ENCODE data around the gene TMEM119. TPM values are rescaled to one million over a fixed set of nuclear protein-coding genes. Genes with fewer than 3 reads are reported as not detected.
A peak's percentile ranks its signal among the peaks of the same experiment; 100 is the strongest.

Gene TMEM119
- total RNA-seq, 3 donors from 2014 or later: 12.1 to 21.0 (median 12.5) TPM

GRCh38 chr12:108616941-108617858 is 19.3 kb upstream of the TMEM119 start:
- Histone ChIP-seq H3K36me3 (no peaks in the 10 kb centered on the region), H3K27ac (peak overlapping the region in 1 of 2 donors; percentile 5), H3K9me3 (no peaks in the 10 kb centered on the region), H3K4me1 (no peaks in the 10 kb centered on the region), H3K4me3 (no peak overlapping the region), H3K27me3 (no peaks in the 10 kb centered on the region)
- no peak for TF ChIP-seq POLR2A (IDR thresholded peaks at IDR 0.05)
- no peak for TF ChIP-seq POLR2AphosphoS5 (IDR thresholded peaks at IDR 0.05)
- TF ChIP-seq, protein P1, sequence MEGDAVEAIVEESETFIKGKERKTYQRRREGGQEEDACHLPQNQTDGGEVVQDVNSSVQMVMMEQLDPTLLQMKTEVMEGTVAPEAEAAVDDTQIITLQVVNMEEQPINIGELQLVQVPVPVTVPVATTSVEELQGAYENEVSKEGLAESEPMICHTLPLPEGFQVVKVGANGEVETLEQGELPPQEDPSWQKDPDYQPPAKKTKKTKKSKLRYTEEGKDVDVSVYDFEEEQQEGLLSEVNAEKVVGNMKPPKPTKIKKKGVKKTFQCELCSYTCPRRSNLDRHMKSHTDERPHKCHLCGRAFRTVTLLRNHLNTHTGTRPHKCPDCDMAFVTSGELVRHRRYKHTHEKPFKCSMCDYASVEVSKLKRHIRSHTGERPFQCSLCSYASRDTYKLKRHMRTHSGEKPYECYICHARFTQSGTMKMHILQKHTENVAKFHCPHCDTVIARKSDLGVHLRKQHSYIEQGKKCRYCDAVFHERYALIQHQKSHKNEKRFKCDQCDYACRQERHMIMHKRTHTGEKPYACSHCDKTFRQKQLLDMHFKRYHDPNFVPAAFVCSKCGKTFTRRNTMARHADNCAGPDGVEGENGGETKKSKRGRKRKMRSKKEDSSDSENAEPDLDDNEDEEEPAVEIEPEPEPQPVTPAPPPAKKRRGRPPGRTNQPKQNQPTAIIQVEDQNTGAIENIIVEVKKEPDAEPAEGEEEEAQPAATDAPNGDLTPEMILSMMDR (IDR thresholded peaks at IDR 0.05): no peak
- intact Hi-C loops (cut with DNase I; ENCODE audit: low total_unique reads): loop anchor here (5.0 kb wide), 1 partner anchor 50 kb away; no protein-coding TSS in a partner anchor
- no peak for DNase-seq (ENCODE audit: low spot score in 2 of 2)

GRCh38 chr12:108616359-108616758 is 18.5 kb upstream of the TMEM119 start:
- intact Hi-C loops (cut with DNase I; ENCODE audit: low total_unique reads): loop anchor here (5.0 kb wide), 1 partner anchor 49 kb away; no protein-coding TSS in a partner anchor

DNA sequence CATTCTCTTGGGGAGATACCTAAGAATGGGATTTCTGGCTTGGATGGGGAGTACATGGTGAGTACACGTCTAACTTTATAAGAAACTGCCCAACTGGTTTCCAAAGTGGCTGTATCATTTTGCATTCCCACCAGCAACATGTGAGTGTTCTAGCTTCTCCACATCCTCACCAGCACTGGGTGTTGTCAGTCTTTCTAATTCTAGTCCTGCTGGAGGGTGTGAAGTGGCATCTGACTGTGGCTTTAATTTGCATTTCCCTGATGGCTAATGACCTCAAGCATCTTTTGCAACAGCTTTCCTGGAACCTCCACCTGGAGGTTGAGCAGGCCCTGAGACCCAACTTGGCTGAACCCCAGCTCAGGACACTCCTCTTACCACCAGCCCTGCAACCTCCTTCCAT is 18.0 kb upstream of the TMEM119 start:
- TF ChIP-seq POLR2AphosphoS5 (IDR thresholded peaks at IDR 0.05) (no peak), POLR2A (IDR thresholded peaks at IDR 0.05) (no peak)
- TF ChIP-seq, protein P1 (IDR thresholded peaks at IDR 0.05): no peak
- no peaks in the 10 kb centered on the region for H3K36me3 ChIP-seq
- no peaks in the 10 kb centered on the region for H3K4me1 ChIP-seq
- no peak overlapping the region for H3K27ac ChIP-seq
- no peak overlapping the region for H3K4me3 ChIP-seq
- DNase-seq (ENCODE audit: low spot score in 2 of 2): no peak
- intact Hi-C loops (cut with DNase I; ENCODE audit: low total_unique reads): loop anchor here (5.0 kb wide), 1 partner anchor 49 kb away; no protein-coding TSS in a partner anchor
- no peaks in the 10 kb centered on the region for H3K27me3 ChIP-seq
- no peaks in the 10 kb centered on the region for H3K9me3 ChIP-seq

More at GRCh38 chr12:108616359-108616758, 18.5 kb upstream of the TMEM119 start:
- Histone ChIP-seq H3K9me3 (no peaks in the 10 kb centered on the region), H3K36me3 (no peaks in the 10 kb centered on the region), H3K4me3 (no peak overlapping the region), H3K4me1 (no peaks in the 10 kb centered on the region), H3K27ac (peak overlapping the region in 1 of 2 donors; percentile 3), H3K27me3 (no peaks in the 10 kb centered on the region)
- DNase-seq (ENCODE audit: low spot score in 2 of 2): no peak
- TF ChIP-seq POLR2A (IDR thresholded peaks at IDR 0.05) (no peak), POLR2AphosphoS5 (IDR thresholded peaks at IDR 0.05) (no peak)
- TF ChIP-seq, protein P1 (IDR thresholded peaks at IDR 0.05): no peak

GRCh38 chr12:108614639-108615038 is 16.8 kb upstream of the TMEM119 start:
- Histone ChIP-seq H3K4me3 (no peak overlapping the region), H3K36me3 (no peaks in the 10 kb centered on the region), H3K9me3 (no peaks in the 10 kb centered on the region), H3K27me3 (no peaks in the 10 kb centered on the region), H3K4me1 (no peaks in the 10 kb centered on the region), H3K27ac (no peak overlapping the region)
- TF ChIP-seq POLR2A (IDR thresholded peaks at IDR 0.05) (no peak), POLR2AphosphoS5 (IDR thresholded peaks at IDR 0.05) (no peak)
- TF ChIP-seq, protein P1 (IDR thresholded peaks at IDR 0.05): no peak
- intact Hi-C loops (cut with DNase I; ENCODE audit: low total_unique reads): loop anchor here (5.0 kb wide), 1 partner anchor 47 kb away; no protein-coding TSS in a partner anchor
- DNase-seq (ENCODE audit: low spot score in 2 of 2): no peak

DNA sequence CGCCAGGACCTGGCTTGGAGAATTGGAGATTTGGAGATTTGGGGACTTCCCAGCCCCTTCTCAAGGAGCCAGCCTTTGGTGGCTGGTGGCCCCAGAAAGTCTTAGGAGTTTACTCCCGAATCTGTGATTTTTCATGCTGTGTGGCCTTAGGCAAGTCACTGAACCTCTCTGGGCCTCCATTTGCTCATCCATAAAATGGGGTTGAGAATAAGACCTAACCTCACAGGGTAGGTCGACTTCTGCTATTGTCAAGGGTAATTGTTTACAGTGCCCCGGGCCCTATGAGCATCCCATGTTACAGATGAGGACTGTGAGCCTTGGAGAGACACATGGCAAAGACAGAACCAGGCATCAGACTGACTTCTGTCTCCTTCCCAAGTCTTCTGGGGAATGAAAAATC is 16.2 kb upstream of the TMEM119 start:
- Histone ChIP-seq H3K4me3 (no peak overlapping the region), H3K27ac (no peak overlapping the region), H3K36me3 (no peaks in the 10 kb centered on the region), H3K27me3 (no peaks in the 10 kb centered on the region), H3K4me1 (no peaks in the 10 kb centered on the region), H3K9me3 (no peaks in the 10 kb centered on the region)
- TF ChIP-seq POLR2A (IDR thresholded peaks at IDR 0.05) (no peak), POLR2AphosphoS5 (IDR thresholded peaks at IDR 0.05) (no peak)
- TF ChIP-seq, protein P1 (IDR thresholded peaks at IDR 0.05): no peak
- intact Hi-C loops (cut with DNase I; ENCODE audit: low total_unique reads): no loop called here
- no peak for DNase-seq (ENCODE audit: low spot score in 2 of 2)
